ENCODE results near the gene RHOBTB3.

The RHOBTB3 gene

DNA sequence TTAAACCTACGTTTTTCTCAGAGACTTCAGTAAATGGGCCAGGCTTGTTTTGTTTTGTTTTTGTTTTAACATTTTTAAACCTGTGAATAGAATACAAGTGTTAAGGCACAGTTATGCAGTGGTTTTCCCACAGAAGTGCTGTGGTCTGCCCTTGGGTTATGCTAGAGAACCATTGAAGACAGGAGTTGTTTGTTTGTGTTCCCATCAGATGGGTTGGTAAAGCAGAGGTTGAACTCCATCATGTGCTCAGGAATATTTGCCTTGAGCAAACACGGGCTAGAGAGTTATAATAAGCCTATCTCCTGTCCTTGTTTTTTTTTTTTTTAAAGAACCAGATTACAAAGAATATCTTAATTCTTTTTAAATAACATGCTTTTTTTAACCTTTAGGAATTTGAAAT is 28.5 kb downstream of the RHOBTB3 start:
- TF ChIP-seq ZNF274 (IDR thresholded peaks at IDR 0.05; ENCODE audit: low read depth, low read length): no peak
- H3K4me3 ChIP-seq (ENCODE audit: low read length): no peak overlapping the region

DNA sequence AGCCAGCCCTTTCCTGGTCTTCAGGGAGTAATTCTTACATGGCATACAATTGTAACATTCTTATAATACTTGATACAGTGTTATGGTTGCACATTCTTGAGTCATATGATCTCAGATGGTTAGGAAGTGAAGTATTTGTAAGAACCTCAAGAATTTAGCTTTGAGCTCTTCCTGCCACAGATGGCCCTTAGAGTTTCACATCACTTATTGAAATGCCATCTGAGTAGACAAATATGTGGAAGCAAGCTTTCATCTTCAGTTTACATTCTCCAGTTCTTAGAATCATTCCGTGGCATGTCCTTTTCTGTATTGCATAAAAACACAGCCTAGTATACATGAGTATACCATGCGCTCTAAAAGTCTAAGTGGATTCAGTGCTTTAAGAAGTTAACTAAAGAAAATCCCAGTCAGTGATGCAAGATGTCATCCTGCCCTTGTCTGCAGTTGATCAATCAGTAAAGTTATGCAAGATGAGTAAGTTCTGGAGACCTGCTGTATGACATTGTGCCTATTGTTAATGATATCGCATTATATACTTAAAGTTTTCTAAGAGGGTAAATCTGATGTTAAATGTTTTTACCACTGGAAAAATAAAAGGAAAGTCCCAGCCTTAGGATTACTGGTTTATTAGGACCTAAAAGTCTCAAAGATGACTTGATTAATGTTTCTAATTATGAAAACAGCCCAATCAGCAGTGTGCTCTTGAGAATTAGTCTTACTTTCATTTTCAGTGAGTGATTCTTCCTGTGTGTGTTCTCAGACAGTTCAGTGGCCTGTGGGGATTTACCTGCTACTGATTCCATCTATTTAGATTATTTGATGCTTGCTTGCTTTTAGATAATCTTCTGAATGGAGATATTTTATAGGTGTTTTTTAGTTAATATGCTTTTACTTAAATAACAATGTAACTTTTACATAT is 29.4 kb downstream of the RHOBTB3 start:
- TF ChIP-seq ZNF274 (IDR thresholded peaks at IDR 0.05; ENCODE audit: low read depth, low read length): no peak
- peak overlapping the region; percentile 36; the same call in 1 of the 2 replicates for H3K4me3 ChIP-seq (ENCODE audit: low read length)

DNA sequence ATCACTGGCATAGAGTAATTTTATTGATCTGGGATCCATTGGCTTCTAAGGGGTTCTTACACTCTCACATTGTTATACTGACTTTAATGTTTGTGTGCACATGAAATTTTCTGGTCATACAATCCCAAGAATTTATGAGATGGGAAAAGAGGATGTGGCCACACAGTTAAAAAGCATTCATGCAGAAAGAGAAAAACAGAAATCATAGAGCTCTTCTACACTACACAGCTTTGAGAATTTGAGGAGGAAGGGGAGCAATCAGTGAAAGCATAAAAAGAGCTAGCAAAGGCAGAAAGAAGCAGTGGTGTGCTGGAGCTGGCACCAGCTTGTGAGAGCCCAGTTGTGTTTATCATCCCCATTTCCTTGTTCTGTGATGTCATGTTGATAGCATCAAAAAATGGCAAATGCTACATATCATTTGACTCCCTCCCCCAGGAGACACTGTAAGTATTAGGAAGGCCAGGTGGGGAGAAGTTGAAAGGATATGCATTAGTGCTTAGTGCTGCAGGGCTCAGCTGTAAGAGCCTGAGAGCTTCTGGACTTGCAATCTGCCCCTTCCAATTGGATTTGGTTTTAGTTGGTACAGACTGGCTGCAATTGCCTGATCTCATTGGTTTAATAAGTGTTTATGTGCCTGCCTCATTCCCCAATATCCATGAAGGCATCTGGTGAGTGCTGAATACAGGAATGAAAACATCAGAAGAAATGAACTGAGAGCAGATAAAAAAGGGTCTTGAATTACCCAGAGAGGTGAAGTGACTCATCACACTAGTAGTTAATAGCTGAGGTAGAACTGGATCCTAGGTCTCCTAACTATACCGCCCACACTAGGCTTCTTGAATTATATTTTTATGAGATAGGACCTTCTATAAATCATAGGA is 30.9 kb downstream of the RHOBTB3 start:
- no peak for TF ChIP-seq ZNF274 (IDR thresholded peaks at IDR 0.05; ENCODE audit: low read depth, low read length)

DNA sequence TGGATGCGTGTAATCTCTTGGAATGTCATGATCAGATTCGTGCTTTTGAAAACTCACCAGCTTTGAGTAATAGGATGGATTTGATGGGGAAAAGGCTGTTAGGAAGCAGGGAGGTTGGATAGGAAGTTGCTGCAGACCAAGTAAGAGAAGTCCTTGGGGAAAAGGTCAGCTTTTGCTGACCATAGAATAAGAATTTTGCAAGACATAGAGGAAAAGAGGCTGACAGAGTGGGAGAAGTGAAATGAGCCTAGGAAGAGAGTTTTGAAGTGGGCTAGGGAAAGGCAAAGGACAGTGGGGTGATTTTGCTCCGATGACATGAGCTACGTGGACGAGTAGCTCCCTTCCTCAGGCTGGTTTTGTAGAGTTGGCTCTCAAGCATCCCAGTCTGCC is 31.5 kb downstream of the RHOBTB3 start:
- no peak overlapping the region for H3K4me3 ChIP-seq (ENCODE audit: low read length)
- no peak for TF ChIP-seq ZNF274 (IDR thresholded peaks at IDR 0.05; ENCODE audit: low read depth, low read length)

More for the DNA sequence above, 30.9 kb downstream of the RHOBTB3 start:
- no peak overlapping the region for H3K4me3 ChIP-seq (ENCODE audit: low read length)

DNA sequence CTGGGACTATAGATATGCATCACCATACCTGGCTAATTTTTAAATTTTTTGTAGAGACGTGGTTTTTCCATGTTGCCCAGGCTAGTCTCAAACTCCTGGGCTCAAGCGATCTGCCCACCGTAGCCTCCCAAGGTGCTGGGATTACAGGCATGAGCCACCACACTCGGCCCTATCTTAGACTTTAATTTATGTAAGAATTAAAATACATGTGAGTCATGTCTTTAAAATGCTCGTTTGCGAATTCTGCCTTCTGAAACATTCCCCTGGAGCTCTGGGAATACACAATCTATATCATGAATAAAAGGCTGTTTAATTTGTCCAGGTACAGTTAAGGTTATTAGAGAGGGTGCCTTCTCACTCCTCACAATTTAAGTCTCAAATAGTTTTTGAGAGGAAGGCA is 32.8 kb downstream of the RHOBTB3 start:
- no peak overlapping the region for H3K4me3 ChIP-seq (ENCODE audit: low read length)
- TF ChIP-seq ZNF274 (IDR thresholded peaks at IDR 0.05; ENCODE audit: low read depth, low read length): no peak

DNA sequence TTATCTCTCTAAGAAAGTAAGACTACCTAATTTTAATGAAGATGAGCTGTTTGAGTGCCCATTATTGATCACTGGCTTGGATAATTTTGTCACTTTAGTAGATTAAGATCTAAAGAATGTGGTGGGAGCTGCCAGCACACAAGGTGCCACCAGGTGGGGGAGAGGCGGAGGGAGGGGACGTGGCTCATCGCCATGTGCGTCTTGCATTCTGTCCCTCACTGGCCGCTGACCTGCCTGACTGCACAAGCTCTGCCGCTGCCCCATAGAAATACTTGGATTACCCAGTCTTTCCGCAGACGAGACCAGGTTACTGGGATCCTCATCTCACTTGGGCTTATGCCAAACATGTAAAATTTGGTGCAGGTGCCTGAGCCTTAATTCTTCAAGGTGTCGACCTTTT is 37.6 kb downstream of the RHOBTB3 start:
- no peak overlapping the region for H3K4me3 ChIP-seq (ENCODE audit: low read length)

DNA sequence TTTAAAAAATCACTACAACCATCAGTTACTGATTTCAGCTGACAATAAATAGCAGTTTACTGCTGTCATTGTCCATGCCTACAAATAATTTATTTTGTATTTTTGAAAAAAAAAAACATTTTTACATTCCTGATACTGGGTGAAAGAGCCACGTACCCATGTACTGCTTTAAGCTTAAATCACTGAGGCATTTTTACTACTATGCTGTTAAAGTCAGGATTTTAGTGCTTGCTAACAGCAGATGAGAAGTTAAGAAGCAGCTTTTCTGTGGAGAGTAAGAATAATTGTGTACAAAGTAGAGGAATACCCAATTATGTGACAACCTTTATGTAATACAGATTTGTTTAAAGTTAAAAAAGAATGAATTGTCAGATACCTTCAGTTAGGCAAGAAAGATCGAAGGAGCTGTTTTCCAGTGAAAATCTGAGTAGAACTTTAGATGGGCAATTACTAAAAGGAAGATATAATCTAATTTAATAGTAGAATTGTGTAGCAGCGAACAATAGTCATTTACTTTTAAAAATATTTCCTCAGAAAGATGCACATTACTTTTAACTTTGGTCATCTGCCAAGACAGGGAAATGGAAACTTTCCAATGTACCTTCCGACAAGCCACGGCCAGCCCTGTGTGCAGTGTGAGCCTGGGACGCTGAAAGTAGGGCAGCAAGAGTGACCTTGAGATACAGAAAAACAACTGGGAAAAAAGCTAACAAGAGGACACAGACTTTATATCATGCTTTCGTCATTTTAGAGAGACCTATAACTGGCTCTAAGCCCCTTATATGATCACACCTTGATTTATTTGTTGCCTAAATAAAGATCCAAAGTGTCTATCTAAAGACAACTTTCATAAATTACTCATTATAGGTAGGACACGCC is 39.9 kb downstream of the RHOBTB3 start:
- no peak for TF ChIP-seq ZNF274 (IDR thresholded peaks at IDR 0.05; ENCODE audit: low read depth, low read length)

More for the DNA sequence above, 37.6 kb downstream of the RHOBTB3 start:
- no peak for TF ChIP-seq ZNF274 (IDR thresholded peaks at IDR 0.05; ENCODE audit: low read depth, low read length)

DNA sequence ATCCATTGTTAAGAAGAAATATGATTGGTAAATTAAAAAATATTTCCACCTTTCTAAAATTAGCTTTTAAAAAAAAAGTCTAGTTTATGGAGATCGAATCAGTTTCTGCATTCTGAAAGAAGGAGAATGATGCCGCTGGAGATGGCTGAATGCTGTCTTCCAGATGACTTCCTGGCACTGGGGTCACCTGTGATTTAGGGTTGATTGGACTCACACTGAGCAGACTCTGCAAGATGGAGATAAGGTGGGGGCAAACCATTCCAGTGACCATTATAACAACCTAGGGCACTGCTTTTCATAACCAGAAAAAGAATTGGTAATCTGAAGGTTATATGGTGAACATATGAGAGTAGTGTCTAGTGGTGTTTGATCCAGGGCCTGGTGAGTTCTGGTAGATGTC is 40.8 kb downstream of the RHOBTB3 start:
- no peak for TF ChIP-seq ZNF274 (IDR thresholded peaks at IDR 0.05; ENCODE audit: low read depth, low read length)
- no peak overlapping the region for H3K4me3 ChIP-seq (ENCODE audit: low read length)

More for the DNA sequence above, 39.9 kb downstream of the RHOBTB3 start:
- no peak overlapping the region for H3K4me3 ChIP-seq (ENCODE audit: low read length)

DNA sequence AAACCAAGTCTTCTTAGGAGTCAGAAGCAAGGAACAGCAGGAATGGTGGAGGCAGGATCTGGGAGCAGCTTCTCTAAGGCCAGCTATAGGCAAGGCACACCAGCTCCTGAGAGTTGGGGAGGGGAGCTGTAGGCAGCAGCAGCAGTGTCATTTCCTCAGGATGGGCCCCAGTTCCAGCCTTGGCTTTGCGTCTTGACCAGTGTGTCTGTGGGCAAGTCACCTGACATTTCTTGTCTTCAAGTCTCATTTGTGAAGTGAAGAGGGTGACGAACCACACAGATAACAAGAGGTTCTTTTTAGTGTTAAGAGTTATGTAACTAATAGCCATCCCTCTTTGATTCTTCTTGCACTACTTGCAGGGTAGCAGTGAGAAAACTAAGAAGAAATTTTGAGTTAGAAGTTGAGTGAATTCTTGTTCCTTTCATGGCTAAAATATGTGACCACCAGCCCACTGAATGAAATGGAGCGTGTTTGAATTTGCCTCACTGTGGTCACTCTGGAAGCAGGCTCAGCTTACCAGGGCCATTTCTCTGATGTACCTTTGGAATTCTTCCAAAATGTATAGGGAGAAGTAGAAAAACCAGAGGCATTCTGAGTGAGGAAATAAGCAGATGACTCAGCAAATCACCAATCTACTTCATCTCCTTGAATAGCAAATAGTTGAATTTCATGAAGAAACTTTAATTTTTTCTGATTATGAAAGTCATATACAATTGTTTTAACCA is 42.4 kb downstream of the RHOBTB3 start:
- no peak overlapping the region for H3K4me3 ChIP-seq (ENCODE audit: low read length)

DNA sequence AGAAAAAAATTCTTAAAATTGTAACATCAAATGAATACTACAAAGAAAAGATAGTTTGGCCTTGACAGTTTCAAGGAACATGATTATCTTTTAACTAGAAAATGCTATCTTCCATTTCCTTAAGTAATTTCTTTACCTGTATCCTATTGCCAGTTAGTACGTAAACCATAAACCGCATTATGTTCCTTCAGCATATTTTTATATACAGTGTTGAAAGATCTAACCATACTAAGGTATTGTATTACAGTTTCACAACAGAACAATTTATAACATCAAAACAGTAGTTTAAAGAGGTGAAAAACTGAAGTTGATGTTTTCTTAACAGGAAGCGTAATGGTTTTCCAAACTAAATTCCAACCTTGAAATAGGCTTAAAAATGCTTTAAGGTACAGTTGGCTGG is 46.3 kb downstream of the RHOBTB3 start:
- H3K4me3 ChIP-seq (ENCODE audit: low read length): no peak overlapping the region
- no peak for TF ChIP-seq ZNF274 (IDR thresholded peaks at IDR 0.05; ENCODE audit: low read depth, low read length)

More for the DNA sequence above, 42.4 kb downstream of the RHOBTB3 start:
- no peak for TF ChIP-seq ZNF274 (IDR thresholded peaks at IDR 0.05; ENCODE audit: low read depth, low read length)

DNA sequence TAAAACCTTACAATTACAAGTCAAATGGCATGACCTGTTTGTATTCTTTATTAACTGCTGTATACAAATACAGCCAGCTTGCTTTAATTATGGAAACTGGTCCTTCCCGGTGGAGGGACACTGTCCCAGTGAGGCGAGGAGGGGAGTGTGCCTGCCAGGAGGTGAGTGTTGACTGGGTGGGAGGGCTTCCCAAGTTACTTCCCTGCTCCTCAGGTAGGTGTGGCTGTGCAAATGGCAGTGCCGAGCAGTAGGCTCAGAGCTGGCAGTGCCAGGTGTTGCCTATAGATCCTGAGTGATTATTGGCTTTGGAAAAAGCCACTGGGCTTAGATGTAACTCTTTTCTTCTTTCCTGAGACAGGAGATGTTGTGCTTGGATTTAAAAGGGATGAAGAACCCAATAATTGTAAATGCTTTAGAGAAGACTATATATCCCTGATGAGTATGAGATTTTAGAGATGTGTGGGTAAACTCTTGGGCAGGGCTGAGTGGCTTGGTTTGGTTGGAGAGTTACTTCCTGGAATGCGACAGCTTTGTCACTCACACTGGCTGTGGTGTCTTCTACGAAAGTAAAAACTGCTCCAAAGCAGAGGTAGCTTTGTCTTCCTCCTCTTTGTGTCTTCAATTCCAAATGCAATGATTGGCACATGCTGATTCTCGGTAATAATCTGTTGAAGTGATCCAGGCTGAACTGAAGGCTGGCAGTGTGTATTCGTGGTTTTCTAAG is 47.7 kb downstream of the RHOBTB3 start:
- TF ChIP-seq ZNF274 (IDR thresholded peaks at IDR 0.05; ENCODE audit: low read depth, low read length): no peak
- H3K4me3 ChIP-seq (ENCODE audit: low read length): no peak overlapping the region

DNA sequence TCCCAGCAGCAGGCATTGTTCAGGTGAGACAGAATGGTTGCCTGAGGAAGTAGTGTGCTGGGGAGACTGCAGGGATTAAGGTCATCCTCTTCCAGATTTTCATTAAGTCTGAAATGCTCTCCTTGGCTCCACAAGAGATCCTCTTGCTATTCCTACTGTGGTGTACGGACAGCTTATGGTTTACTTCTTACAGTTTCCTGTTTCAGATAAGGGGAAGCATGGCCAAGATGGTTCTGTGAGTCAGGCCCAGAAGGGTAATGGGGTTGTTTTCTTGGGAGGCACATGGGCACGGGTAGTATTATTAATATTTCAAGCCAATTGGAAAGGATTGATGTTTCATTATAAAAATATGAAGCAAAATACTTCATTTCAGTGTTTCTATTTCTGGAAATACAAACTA is 48.5 kb downstream of the RHOBTB3 start:
- H3K4me3 ChIP-seq (ENCODE audit: low read length): no peak overlapping the region
- TF ChIP-seq ZNF274 (IDR thresholded peaks at IDR 0.05; ENCODE audit: low read depth, low read length): no peak
